LNCaP clone FGC (cell line): ENCODE measurements around the gene TRPC4.

Experiments
- DNase-seq: peaks from one replicate; pipeline ENCODE4 v3.0.0-alpha.2; 2011; ENCODE audit warnings: low read depth
- H3K4me3 ChIP-seq: 2 replicates; pipeline ENCODE4 v1.5.1; 2011; ENCODE audit warnings: mild to moderate bottlenecking, low read depth, low read length, control low read depth
- CTCF ChIP-seq: IDR thresholded peaks from 2 replicates; pipeline ENCODE4 v1.5.1; 2012; ENCODE audit warnings: mild to moderate bottlenecking; ENCODE audit not compliant: control insufficient read depth, insufficient read depth; ENCODE audit errors: extremely low read depth

The TRPC4 gene

GRCh38 chr13:37618554-37618953, 251.0 kb downstream of the TRPC4 start:
- H3K4me3 ChIP-seq = no peak overlapping the region
- TF ChIP-seq CTCF = no peak
- no peak for DNase-seq

GRCh38 chr13:37617173-37617572, 252.4 kb downstream of the TRPC4 start:
- H3K4me3 ChIP-seq = no peak overlapping the region
- no peak for DNase-seq
- no peak for TF ChIP-seq CTCF

GRCh38 chr13:37616131-37616530, 253.4 kb downstream of the TRPC4 start:
- H3K4me3 ChIP-seq = no peak overlapping the region
- DNase-seq = no peak
- no peak for TF ChIP-seq CTCF

GRCh38 chr13:37615276-37615675, 254.3 kb downstream of the TRPC4 start:
- no peak overlapping the region for H3K4me3 ChIP-seq
- DNase-seq = no peak
- no peak for TF ChIP-seq CTCF

DNA sequence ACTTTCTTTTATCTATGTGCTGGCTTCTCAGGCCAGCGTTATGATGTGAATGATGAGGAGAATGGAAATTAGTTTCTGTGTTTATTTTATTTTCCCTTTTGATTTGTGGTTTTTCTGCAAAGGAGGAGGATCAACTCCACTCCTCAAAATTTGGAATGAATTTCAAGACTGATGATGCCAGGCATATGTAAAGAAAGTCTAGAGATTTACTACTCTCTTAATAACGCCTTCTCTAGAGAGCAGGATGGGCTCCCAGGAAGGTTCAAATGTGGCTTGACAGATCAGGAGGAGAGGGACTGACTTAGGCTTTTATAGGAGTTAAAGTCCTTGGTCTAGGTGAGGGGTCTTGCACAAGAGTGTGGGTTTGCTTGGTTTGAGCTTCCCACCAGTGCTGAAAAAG, 255.9 kb downstream of the TRPC4 start:
- H3K4me3 ChIP-seq = no peak overlapping the region
- no peak for TF ChIP-seq CTCF
- no peak for DNase-seq

- DNase-seq = no peak
- no peak for TF ChIP-seq CTCF
- no peak overlapping the region for H3K4me3 ChIP-seq
Measured at GRCh38 chr13:37613236-37613635, 256.3 kb downstream of the TRPC4 start.

DNA sequence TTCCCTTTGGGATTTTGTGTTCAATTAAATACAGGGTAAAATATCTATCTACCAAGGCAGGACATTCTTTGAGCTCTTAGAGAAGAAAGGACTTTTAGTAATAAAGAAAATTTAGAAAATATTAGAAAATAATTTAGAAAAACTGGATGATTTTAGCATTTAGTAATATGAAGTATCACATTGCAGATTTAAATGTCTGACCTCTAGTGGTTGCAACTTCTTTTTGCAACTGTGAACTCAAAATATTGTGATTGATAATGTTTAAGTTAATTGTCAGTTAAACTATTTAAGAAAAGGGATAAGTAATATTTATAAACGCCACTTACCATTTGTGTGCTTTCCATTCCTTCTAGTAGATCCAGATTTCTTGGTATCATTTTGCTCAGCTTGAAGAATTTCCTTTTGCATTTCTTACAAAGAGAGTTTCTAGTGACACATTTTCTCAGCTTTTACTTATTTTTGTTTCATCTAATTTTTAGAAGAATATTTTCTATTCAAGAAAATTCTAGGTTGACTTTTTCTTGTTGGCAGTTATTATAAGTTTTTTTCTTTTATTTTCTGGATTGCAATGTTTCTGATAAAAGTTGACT, 260.7 kb downstream of the TRPC4 start:
- no peak for DNase-seq
- TF ChIP-seq CTCF = peak; percentile 43
- H3K4me3 ChIP-seq = no peak overlapping the region
